Body of pancreas (tissue), 4 donors: Measurements from ENCODE around the gene ADAMTS2. TPM values are rescaled to one million over a fixed set of nuclear protein-coding genes. Genes with fewer than 3 reads are reported as not detected.

Source experiments
- ATAC-seq: fragments of 150-250 bp; one replicate; pipeline ENCODE4 v1.9.1; 2016
- DNase-seq, 4 donors: peaks; one replicate each; pipeline ENCODE4 v3.0.0-alpha.2; 2019
- H3K27ac ChIP-seq, 4 donors: fragments of 200-600 bp; sonication (generic); 1 replicate in 3 of 4; 2 replicates in 1 of 4; pipeline versions ENCODE4 v1.5.1 to v1.6.1; 2016 to 2019; ENCODE audit warnings: mild to moderate bottlenecking in 1 of 4, mixed read lengths in 1 of 4, moderate library complexity in 1 of 4
- H3K27me3 ChIP-seq, 2 donors: fragments of 200-600 bp; sonication (generic); one replicate each; pipeline ENCODE4 v1.6.0; 2016; ENCODE audit warnings: mild to moderate bottlenecking in 1 of 2
- H3K36me3 ChIP-seq, 2 donors: fragments of 200-600 bp; sonication (generic); replicated peaks in 1 of 2; 2 replicates each; pipeline ENCODE4 v1.5.1; 2016; ENCODE audit warnings: low read depth in 2 of 2; ENCODE audit not compliant: insufficient read depth in 1 of 2
- H3K4me1 ChIP-seq: fragments of 200-600 bp; sonication (generic); one replicate; pipeline ENCODE4 v1.6.0; 2016
- H3K4me3 ChIP-seq, 2 donors: fragments of 200-600 bp; sonication (generic); 1 replicate in 1 of 2; 2 replicates in 1 of 2; pipeline ENCODE4 v1.5.1; 2016 to 2019
- H3K9me3 ChIP-seq, 3 donors: fragments of 200-600 bp; sonication (generic); 1 replicate in 2 of 3; 2 replicates in 1 of 3; pipeline ENCODE4 v1.5.1; 2016
- POLR2A ChIP-seq, 3 donors: fragments of 450-650 bp; IDR thresholded peaks; one replicate each; pipeline ENCODE4 v1.6.1; 2016; ENCODE audit warnings: antibody characterized with exemption in 3 of 3, mild to moderate bottlenecking in 2 of 3
- WGBS, 2 donors: methylation state at CpG; one replicate each; pipeline ENCODE4 v1.1.5; 2017; 5-methylcytosine and 5-hydroxymethylcytosine counted together
- intact Hi-C: fragments of 100-400 bp; cut with DNase I; formaldehyde crosslinking; loops from one replicate; pipeline ENCODE4 v1.15.1; 2023
- total RNA-seq, 2 donors: library from RNA; depleted of rRNA; stranded (reverse); fragments of >200 nt; gene quantifications; one replicate each; pipeline ENCODE4 v1.1.0, GENCODE V29; 2016
- TF ChIP-seq, protein P1 (sequence below), 7 experiments: fragments of 450-650 bp in 4 of 7; fragments of 200-600 bp in 3 of 7; sonication (generic) in 3 of 7; IDR thresholded peaks; one replicate each; pipeline ENCODE4 v1.5.1; 2016 to 2019; ENCODE audit warnings: antibody characterized with exemption in 7 of 7

Gene ADAMTS2
- total RNA-seq, 2 donors from 2014 or later = 9.1 to 19.1 TPM

DNA sequence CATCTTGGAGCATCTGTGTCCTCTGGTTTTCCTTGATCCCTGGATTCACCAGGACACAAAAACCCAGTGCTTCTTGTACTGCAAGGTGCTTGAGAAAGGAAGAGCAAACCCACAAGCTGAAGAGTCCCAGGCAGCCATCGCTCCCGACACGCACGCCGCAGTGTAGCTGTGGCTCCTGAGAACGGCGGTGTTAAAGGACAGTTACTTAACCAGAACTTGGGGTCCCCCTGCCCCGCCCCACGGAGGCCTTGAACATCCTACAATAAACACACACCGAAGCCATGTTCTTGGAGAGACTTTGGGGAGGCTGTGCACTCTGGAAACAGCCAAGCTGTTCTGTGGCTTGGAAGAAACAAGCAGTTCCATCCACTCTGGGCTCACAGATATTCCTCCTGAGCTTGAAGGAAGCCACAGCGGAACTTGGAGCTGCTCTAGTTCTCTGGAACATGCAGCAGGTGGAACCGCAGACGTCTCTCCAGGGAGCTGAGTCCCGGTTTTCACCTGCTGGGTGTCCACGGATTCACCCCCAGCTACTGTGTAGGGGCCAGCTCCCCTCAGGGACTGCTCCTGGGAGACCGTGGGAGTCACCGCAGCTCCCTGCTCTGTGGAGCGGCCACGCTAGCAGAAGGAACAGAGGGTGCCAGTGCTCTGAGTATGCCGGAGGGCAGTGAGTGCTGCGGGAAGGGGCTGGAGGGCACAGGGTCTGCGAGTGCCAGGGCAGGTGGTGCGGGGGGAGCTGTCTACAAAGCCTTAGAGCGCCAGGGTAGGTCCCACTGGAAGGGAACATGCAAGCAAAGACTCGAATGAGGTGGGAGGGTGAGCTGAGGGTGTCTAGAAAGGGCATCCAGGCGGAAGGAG, 107.3 kb downstream of the ADAMTS2 start:
- WGBS, 2 donors = 79 to 83% methylated on average over 16 to 26 of the region's 26 CpGs
- intact Hi-C loops = no loop called here
- H3K4me1 ChIP-seq = no peaks in the 10 kb centered on the region
- no peaks in the 10 kb centered on the region for H3K36me3 ChIP-seq
- H3K9me3 ChIP-seq = no peaks in the 10 kb centered on the region
- DNase-seq = no peak
- ATAC-seq = no peak
- TF ChIP-seq POLR2A (IDR thresholded peaks at IDR 0.05) = no peak
- TF ChIP-seq, protein P1, sequence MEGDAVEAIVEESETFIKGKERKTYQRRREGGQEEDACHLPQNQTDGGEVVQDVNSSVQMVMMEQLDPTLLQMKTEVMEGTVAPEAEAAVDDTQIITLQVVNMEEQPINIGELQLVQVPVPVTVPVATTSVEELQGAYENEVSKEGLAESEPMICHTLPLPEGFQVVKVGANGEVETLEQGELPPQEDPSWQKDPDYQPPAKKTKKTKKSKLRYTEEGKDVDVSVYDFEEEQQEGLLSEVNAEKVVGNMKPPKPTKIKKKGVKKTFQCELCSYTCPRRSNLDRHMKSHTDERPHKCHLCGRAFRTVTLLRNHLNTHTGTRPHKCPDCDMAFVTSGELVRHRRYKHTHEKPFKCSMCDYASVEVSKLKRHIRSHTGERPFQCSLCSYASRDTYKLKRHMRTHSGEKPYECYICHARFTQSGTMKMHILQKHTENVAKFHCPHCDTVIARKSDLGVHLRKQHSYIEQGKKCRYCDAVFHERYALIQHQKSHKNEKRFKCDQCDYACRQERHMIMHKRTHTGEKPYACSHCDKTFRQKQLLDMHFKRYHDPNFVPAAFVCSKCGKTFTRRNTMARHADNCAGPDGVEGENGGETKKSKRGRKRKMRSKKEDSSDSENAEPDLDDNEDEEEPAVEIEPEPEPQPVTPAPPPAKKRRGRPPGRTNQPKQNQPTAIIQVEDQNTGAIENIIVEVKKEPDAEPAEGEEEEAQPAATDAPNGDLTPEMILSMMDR (IDR thresholded peaks at IDR 0.05) = no peak
- H3K27ac ChIP-seq = no peak overlapping the region
- no peak overlapping the region for H3K4me3 ChIP-seq
- no peaks in the 10 kb centered on the region for H3K27me3 ChIP-seq

DNA sequence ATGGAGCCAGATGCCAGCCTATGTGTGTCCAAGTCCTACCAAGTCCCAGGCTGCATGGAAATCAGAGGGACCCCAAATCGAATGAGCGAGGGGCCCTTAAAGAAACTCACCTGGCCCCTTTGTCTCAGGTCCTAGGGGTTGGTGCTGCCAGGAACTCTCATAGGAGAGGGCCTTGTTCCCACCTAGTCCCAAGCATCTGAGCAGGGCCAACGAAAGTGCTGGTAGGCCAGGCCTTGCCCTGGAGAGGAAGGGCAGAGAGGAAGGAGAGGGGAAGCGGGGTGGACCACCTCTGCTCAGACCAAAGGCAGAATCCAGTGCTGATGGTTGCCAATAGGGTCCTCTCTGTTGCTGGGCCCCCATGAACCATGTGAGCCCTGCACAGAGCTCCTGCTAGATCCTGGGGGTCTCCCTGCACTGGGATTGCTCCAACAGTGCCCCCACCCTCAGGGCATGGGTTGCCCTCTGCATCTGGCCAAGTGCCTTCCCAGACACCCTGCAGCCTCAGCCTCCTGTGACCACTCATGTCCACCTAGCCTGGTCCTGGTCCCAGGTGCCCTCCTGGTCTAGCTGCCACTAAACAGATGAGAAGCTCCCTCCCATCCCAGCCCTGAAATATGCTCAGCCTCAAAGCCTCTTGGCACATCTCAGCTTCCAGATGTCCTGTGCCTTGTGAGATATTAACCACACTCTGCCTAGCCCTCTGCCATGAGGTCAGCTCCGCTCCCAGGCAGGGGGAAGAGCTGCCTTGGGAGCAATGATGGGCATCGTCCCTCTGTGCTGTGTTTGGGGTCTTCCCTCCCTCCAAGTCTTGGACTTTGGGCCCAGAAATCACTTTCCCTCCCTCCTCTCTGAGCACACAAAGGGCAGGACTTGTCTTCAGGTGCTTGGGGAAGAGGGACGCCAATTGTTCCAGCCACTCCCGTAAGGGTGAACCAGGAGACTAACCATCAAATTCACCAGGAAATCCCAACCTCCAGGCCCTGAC, 109.6 kb downstream of the ADAMTS2 start:
- H3K27ac ChIP-seq = no peak overlapping the region
- H3K36me3 ChIP-seq = no peaks in the 10 kb centered on the region
- intact Hi-C loops = no loop called here
- DNase-seq (peak in 1 of 4 donors; percentile 5), ATAC-seq (no peak)
- WGBS, 2 donors = 69 to 78% methylated on average over 8 of the region's 8 CpGs
- no peak for TF ChIP-seq POLR2A (IDR thresholded peaks at IDR 0.05)
- TF ChIP-seq, protein P1 (IDR thresholded peaks at IDR 0.05) = no peak
- H3K27me3 ChIP-seq = no peaks in the 10 kb centered on the region
- no peaks in the 10 kb centered on the region for H3K4me1 ChIP-seq
- no peaks in the 10 kb centered on the region for H3K9me3 ChIP-seq
- no peak overlapping the region for H3K4me3 ChIP-seq

DNA sequence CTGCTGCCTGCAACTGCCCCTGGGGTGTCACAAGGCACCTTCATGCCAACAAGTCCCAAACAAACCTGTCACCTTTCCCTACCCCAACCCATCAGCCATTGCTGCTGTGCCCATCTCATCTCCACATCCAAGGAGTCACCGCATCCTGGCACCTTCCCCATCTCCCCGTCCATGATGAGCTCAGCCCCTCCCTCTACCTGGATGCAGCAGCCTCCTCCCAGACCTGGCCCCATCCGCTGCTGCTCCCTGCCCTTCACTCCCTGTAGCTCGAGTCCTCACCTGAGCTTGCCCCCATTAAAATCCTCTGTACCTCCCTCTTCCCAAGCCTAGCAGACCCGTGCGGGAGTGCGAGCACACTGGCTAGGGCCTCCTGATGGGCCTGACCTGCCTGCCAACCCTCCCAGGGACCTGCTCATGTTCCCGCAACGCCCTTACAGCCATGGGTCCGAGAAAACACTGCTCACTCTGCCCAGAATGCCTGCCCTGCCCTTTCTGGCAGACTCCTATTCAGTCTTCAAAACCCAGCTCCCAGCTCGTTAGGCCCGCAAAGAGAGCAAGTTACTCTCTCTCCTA, 110.6 kb downstream of the ADAMTS2 start:
- intact Hi-C loops = no loop called here
- no peak for ATAC-seq
- Histone ChIP-seq H3K27ac (no peak overlapping the region), H3K27me3 (no peaks in the 10 kb centered on the region), H3K4me1 (no peaks in the 10 kb centered on the region), H3K9me3 (no peaks in the 10 kb centered on the region), H3K36me3 (no peaks in the 10 kb centered on the region), H3K4me3 (no peak overlapping the region)
- no peak for DNase-seq
- 68% methylated on average over 12 of the region's 12 CpGs for WGBS, 2 donors
- TF ChIP-seq POLR2A (IDR thresholded peaks at IDR 0.05) = no peak
- TF ChIP-seq, protein P1 (IDR thresholded peaks at IDR 0.05) = no peak

DNA sequence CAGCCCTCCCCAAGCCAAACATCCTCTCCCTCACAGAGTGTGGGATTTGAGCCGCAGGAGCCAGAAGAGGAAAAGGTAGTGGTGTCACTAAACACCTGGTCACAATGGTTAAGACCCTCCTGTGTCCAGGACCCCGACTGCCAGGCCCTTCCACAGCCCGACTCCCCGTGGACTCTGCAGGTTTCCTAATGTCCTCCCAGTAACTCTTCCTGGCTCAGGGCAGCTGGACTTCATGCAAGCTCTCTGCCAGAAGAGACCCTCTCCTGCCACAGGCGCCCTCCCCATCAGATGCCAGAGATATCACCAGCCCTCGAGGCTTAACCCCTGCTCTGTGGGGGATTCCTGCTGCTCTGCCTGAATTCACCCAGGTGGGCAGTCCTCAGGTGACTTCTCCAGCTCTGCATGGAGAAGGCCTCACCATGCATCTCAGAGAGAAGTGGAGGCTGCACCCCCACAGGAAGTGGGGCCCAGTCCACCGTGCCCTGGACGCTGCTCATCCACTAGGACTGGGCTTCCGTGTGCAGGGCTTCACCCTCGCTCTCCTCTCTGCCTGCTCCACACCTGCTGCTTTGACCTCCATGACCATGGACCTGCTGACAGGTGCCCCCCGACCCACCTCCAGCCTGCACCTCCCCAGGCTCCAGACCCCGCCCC, 111.2 kb downstream of the ADAMTS2 start:
- intact Hi-C loops = no loop called here
- peak in 1 of 4 donors; percentile 5 for DNase-seq
- Histone ChIP-seq H3K4me1 (no peaks in the 10 kb centered on the region), H3K4me3 (no peak overlapping the region), H3K27me3 (no peaks in the 10 kb centered on the region), H3K9me3 (no peaks in the 10 kb centered on the region), H3K36me3 (no peaks in the 10 kb centered on the region), H3K27ac (no peak overlapping the region)
- no peak for TF ChIP-seq POLR2A (IDR thresholded peaks at IDR 0.05)
- TF ChIP-seq, protein P1 (IDR thresholded peaks at IDR 0.05) = no peak
- 44 to 55% methylated on average over 11 of the region's 12 CpGs for WGBS, 2 donors
- ATAC-seq = no peak
